ENCODE measurements around the gene OGFOD2.
"Not testable (repeated sequence)": the region's sequence is repeated elsewhere in the genome, so short reads cannot be mapped to it uniquely, and the experiment has no call there.

Gene OGFOD2

DNA sequence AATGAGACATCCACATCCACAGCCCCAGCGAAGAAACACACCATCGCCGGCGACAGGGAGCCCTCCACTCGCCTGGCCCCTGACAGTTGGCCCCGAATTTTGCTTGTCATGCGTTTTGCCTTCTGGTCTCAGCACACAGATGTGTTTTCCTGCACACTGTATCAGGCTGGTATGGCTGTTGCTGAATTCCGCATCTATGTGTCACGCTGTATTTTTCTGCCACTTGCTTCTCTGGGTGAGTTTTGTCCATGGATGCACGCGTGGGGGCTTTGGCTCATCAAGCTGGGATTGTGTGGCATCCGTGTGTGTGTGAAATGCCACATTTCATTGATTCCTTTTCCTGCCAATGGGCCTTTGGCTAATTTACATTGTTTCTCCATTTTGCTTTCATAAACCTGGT, 31.9 kb downstream of the OGFOD2 start:
- no peak for DNase-seq

DNA sequence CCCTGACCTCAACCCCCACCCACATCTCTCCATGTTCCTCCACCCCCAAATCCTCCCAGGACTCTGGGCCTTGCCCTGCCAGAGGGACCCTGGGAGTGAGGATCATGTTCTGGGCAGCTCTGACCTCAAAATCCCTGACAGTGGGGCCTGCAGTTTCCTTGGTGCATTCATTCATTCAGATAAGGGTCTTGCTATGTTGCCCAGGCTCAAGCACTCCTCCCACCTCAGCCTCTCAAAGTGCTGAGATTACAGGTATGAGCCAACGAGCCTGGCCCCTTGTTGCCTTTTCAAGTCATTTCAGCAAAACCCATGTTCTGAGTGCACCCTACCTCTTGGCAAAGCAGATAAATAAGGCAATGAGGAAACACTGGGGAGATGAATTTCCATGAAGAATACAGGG, 35.1 kb downstream of the OGFOD2 start:
- DNase-seq, result no peak

DNA sequence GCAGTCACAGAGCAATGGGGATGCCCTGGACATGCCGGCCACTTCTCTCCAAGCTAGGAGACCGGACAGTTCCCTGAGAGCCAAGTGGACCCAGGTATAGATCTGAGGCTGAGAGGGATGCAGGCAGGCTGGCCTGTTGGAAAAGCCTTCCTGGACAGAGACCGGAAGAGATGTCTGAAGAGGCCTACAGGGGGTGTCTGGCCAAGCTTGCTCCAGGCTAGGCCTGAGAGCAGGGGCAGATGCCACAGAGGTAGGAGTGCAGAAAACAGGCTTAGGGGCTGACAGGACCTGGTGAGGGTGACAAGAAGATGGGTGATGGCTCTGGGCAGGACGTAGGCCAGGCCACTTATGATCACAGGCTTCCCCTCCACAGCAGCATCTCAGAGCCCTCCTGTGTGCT, 35.6 kb downstream of the OGFOD2 start:
- no peak for DNase-seq

DNA sequence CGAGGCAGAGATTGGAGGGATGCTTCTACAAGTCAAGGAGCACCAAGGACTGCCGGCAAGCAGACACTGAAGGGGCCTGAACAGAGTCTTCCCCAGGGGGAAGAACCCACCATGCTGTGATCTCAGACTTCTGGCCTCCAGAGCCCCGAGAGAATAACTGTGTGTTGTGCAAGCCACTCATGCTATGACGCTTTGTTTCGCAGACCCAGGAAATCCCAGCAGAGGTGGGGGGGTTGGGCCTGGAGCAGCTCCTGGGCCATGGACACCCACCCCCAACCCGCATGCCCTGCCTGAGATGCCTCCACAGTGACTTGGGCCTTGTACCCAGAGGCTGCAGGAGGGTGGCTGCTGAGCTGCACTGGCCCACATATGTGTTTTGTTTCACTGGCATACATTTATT, 36.7 kb downstream of the OGFOD2 start:
- no peak for DNase-seq

DNA sequence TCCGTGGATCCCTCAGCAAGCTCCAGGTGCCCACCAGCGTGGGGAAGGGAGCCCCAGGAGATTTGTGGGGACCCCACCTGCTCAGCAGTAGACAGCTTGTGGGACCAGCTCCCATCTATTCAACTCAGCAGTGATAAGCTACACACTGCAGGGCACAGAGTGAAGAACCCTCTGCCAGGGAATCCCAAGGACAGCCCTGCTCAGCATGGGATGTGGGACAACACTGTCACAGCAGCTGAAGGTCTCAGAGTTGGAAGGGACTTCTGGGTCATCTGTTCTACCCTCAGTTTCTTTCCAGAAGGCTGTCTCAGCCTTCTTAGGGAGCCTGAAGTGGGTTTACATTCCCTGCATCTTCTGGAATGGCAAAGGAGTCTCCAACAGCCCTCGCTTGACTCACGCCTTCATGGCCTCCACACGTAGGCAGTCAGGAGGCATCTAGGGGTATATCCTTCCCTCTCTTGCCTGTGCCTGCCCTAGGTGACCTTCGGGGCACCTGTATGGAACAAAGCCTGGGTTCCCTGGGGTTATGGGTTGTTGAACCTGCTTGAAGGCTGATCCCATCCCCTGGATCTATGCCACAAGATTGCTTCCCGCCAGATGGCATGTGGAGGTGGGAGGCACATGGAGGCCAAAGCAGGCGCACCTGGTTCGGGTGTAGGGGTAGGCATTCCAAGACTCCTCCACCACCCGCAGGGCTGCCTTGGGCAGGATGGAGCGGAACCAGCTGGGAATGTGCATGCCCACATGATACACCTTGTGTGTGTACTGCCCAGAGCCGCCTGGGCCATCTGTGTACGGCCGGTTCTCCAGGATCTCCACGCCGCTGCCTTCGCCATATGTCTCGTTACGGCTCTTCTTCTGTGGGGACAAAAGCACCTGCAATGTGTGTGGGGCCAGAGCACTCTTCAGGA, 38.4 kb downstream of the OGFOD2 start:
- DNase-seq, result no peak

DNA sequence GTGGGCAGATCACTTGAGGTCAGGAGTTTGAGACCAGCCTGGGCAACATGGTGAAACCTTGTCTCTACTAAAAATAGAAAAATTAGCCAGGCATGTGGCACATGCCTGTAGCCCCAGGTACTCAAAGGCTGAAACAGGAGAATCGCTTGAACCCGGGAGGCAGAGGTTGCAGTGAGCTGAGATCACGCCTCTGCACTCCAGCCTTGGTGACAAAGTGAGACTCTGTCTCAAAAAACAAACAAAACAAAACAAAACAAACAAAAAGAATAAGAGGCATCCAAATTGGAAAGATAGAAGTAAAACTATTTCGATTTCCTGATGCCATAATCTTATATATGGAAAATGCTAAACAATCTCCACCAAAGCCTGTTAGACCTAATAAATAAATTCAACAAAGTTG, 39.4 kb downstream of the OGFOD2 start:
- not testable (repeated sequence) for DNase-seq

DNA sequence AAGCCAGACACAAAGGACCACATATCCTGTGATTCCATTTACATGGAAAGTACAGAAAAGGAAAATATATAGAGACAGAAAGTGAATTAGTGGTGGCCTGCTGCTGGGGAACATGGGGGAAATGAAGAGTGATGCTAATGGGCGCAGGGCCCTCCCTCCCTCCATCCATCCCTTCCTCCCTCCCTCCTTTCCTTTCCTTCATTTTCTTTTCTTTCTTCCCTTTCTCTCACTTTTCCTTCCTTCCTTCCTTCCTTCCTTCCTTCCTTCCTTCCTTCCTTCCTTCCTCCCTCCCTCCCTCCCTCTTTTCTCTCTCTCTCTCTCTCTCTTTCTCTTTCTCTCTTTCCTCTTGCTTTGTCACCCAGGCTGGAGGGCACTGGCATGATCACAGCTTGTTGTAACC, 42.7 kb downstream of the OGFOD2 start:
- no peak for DNase-seq

DNA sequence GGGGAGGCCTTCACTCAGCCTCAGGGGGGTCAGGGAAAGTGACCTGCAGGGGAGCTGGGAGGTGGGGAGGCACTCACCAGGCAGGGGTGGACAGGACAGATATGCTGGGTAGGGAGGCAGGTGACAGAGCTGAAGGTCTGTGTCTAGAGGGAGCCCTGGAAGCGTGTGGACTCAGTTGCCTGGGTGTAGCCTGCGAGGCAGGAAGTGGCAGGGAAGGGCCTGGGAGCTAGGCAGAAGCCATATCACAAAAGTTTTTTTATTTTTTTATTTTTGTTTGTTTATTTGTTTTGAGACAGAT, 44.7 kb downstream of the OGFOD2 start:
- no peak for DNase-seq

DNA sequence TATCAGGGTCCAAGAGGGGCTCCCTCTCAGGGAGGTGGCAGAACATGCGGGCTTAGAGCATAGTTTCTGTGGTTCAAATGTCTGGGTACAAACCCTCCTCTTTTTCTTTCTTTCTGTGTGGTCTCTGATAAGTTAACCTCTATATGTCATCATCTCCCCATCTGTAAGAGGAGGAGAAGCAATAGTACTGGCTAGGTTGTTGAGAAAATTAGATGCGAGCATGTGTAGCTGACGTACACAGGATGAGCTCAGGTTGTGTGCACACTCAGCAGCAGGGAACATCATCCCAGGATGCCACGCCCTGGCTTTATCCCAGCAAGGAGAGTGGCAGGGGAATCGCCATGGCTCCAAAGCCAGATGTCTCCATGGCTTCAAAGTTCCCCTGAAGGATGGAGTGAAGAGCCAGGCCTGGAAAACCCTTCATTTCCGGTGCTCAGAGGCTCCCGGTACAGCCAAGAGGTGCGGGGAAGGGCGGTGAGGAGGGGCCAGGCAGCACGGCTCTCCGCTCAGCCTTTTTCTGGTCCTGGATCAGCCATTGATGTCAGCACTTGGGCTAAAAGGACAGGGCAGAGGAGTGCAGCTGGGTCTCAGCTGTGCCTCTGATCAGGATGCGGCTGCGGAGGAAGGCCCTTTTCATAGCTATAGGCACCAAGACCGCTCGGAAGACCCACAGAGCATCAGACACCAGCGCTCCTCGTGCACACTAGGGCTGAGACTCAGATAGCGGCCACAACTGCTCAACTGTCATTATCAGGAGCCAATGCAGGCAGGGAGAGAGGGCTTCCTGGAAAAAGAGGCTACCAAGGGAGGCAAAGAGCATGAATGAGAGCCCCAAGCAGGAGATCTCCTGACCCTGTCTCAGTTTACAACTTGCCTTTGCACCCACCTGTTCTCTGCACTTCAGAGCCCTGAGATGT, 46.9 kb downstream of the OGFOD2 start:
- no peak for DNase-seq

DNA sequence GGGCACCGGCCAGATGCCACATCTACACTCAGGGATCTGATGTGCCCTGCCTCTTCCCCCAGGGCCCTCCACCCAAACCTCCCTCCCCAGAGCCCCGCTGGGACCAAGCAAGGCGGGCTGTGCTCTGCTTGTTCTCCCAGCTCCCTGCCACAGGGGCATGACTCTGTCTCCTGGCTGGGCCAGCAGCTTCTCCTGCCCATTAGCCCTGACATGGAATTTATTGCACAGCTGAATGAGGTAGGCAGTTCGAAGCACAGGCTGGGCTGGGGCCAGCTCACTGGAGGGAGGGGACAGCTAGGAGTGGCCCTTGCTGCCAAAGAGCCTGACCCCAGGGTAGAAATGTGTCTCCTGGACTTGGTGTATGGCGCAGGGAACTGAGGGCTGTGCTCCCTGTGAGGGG, 47.8 kb downstream of the OGFOD2 start:
- DNase-seq, result no peak

DNA sequence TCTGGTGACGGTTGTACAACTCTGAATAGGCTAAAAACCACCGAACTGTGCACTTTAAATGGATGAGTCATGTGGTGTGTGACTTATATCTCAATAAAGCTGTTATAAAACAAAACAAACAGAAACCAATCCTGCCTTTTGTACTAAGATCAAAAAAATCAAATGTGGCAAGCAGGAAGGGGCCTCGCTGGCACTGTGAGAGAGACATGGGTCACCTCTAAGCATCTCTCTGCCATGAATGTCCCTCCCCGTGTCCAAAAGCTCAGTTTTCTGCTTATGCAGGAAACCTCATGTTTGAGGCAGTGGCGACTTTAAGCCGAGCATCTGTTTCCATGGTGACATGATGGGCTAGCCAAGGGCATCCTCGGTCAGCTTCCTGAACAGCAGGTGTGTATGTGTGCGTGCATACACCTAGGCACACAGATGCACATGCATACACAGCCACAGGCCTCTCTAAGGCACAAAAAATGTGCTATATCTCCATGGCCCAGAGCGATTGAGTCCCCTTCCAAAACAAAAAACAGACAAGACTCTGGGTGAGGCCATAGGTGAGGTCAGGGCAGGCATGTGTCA, 49.9 kb downstream of the OGFOD2 start:
- no peak for DNase-seq

DNA sequence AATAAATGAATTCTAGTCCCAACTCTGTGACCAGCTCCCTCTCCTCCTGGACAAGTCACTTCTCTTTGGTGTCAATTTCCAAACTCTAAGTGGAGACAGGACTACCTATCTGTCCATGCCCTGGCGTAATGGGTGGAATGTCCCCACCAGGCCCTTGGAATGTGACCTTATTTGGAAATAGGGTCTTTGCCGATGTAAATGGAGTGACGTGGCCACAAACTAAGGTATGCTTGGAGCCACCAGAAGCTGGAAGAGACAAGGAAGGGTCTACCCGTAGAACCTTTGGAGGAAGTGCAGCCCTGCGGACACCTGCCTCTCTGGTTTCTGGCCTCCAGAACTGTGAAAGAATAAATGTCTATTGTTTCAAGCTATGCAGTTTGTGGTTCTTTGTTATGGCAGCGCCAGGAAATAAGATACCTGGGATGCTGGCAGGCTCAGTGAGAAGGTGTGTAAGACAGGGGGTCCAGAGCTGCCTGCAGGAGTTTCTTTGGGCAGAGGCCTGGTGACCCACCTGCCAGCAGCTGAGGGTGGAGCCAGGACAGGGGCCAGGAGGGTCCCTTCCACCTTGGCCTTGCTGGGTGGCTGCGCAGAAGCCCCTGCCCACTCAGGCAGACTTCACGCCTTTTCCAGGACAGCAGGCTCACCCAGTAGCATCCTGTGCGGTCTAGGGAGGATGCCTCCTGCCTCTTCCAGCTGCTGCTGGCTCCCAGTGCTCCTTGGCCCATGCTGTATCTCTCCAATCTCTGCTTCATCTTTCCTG, 51.2 kb downstream of the OGFOD2 start:
- DNase-seq, result no peak

DNA sequence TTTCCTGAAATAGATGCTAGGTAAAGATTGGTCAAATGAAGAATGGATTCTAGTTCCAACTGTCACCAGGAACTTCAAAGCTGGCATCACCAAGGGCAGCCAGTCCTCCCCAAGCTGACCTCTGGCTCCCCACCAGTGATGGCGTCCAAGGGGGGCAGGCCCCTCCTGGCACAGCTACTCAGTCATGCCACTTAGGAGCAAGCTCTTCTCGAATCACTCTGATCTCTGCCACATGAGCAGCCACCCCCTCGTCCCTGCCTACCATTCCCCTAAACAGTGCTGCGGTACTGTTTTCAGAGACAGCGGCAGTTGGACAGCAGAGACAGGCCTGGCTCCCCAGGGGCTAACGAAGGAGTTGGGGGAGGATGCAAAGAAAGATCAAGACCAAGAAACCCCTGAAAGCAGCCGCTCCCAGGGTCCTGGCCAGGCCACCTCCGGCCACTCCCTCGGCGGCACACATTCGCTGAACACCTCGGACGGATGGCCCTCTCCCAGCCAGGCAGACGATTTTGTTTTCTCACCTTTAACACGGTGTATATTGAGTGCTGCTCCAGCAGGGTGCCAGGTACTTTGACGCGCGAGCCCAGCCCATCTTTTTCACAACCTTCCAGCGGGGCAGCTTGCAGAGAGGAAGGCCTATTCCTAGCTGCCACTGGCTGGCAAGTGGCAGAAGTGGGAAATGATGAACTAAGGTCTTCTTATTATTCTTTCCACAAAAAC, 52.8 kb downstream of the OGFOD2 start:
- DNase-seq, result no peak

DNA sequence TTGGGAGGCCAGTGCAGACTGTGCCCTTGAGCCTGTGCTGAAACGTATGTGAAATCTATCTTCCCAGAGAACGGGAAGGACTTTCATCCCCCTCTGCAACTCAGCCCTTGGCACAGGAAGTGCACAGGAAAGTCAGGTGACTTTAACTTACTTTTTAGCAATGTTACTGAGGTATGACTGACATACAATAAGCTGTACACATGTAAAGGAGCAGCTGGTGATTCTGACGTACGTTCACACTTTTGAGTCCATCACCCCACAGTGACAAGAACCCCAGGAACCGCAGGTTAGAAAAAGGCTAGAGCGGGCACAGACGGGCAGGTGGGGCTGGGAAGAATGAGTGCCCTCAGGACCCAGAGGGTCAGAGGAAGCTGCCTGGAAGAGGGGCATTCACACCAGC, 53.4 kb downstream of the OGFOD2 start:
- DNase-seq, result no peak

DNA sequence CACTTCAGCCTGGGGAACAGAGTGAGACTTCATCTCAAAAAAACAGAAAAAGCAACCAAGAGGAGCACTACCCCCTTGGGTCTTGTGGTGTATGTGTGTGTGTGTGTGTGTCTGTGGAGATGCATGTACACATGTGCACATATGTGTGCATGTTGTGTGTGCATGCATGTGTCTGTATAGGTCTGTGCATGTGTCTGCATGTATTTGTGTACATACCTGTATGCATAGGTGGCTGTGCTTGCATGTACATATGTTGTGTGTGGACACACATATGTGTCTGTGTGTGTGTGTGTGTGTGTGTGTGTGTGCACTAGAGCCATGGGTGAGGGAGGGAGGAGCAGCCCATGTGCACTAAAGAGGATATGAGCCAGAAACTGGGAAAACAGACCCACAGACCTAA, 54.5 kb downstream of the OGFOD2 start:
- no peak for DNase-seq

Measured in activated CD8-positive, alpha-beta memory T cell treated with anti-CD3 and anti-CD28 coated beads, Interleukin-2, amount 50 U/mL, for 4 hours (primary cell).